OCI-LY1 (cell line): Measurements from ENCODE around the gene HPS6.

Source experiments
- CTCF ChIP-seq: fragments of 200-600 bp; sonication (generic), shearing (Covaris generic); IDR thresholded peaks from 2 replicates; pipeline ENCODE4 v1.5.1; 2017; ENCODE audit warnings: mild to moderate bottlenecking, antibody characterized with exemption, low read length, moderate library complexity, mixed read lengths
- EZH2 ChIP-seq: fragments of 200-600 bp; sonication (generic), shearing (Covaris generic); IDR thresholded peaks from 2 replicates; pipeline ENCODE4 v1.8.0; 2017; ENCODE audit warnings: borderline replicate concordance, mixed run types, mild to moderate bottlenecking, antibody characterized with exemption, low read length, moderate library complexity, mixed read lengths

GRCh38 chr10:102096449-102096848 is 31.3 kb downstream of the HPS6 start:
- TF ChIP-seq EZH2 (no peak), CTCF (no peak)
